ENCODE data around the gene CNTFR. TPM values are rescaled to one million over a fixed set of nuclear protein-coding genes. Genes with fewer than 3 reads are reported as not detected.

CNTFR gene
- total and polyA plus RNA-seq, 2 experiments from 2014 or later, result 0.73 to 1.9 TPM

GRCh38 chr9:34578241-34579103, 11.1 kb downstream of the CNTFR start (continued):
- no peak for TF ChIP-seq NANOG (IDR thresholded peaks at IDR 0.05; ENCODE audit: borderline replicate concordance)
- TF ChIP-seq REST (IDR thresholded peaks at IDR 0.05; ENCODE audit: unreplicated experiment), result no peak
- no peak for TF ChIP-seq CREB1 (CRISPR knock-in tag; IDR thresholded peaks at IDR 0.05; ENCODE audit: low read depth)

DNA sequence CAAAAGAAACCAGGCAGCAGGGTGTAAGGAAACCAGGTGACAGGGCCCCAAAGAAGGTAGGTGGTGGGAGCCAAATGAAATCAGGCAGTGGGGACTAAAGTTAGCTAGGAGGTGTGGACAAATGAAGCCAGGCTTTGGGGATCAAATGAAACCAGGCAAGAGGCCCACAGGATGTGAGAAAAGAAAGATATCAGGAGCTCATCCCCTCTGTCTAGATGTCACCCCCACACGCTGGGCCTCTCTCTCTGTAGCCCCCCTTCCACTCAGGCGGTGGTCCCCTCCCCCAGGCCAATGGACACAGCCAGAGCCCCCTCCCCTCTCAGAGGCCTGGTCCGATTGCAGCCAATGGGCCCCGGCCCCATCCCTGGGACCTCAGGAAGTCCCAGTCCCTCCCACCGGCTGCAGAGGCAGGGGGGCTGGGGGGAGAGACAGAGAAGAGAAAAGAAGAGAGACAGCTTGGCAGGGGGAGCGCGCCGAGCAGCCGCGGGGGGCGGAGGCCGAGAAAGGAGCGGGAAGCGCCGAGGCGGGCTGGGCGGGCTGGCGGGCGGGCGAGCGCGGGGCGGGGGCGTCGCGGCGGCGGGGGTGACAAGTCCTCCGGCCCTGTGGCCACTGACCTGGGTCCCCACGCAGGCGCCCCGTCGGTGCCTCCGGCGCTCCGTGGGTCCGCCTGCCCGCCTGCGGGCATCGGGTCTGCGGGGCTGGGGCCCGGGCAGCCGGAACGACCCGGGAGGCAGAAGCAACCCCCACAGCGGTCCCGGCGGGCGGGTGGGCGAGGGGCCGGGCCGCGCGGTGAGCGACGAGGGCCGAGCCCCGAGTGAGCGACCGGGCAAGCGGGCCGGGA, 11.9 kb downstream of the CNTFR start:
- Mint-ChIP-seq H3K36me3 (ENCODE audit: low read depth) (no peaks in the 10 kb centered on the region), H3K27me3 (ENCODE audit: insufficient read depth, low read depth, poor library complexity) (peaks cover 54% of the 10 kb centered on the region), H3K4me1 (peaks cover 54% of the 10 kb centered on the region), H3K9me3 (no peaks in the 10 kb centered on the region), H3K4me3 (peak overlapping the region; percentile 69), H3K27ac (no peak overlapping the region)
- DNase-seq (ENCODE audit: low spot score), result peak; percentile 81
- Histone ChIP-seq H3K27me3 (ENCODE audit: insufficient read depth) (peaks cover 71% of the 10 kb centered on the region), H3K4me2 (peak overlapping the region; percentile 90), H3K4me3 (peak overlapping the region; percentile 62), H4K20me1 (replicated peaks; ENCODE audit: insufficient read depth) (peaks cover 7% of the 10 kb centered on the region; the same call in 1 of the 2 replicates), H3K4me1 (ENCODE audit: insufficient read depth) (peaks cover 48% of the 10 kb centered on the region), H3K79me2 (replicated peaks; ENCODE audit: insufficient read depth) (no peaks in the 10 kb centered on the region), H3F3A (replicated peaks; ENCODE audit: low read depth) (peaks cover 11% of the 10 kb centered on the region; the same call in 1 of the 2 replicates), H3K9me2 (ENCODE audit: insufficient read depth) (no peaks in the 10 kb centered on the region), H2AFZ (peak overlapping the region; percentile 89; the same call in 1 of the 2 replicates), H3K36me3 (ENCODE audit: insufficient read depth) (no peaks in the 10 kb centered on the region), H3K27ac (ENCODE audit: low read depth) (no peak overlapping the region)
- TF ChIP-seq POLR2AphosphoS5 (IDR thresholded peaks at IDR 0.05; ENCODE audit: low read depth) (no peak), CTCF (conservative IDR thresholded peaks at IDR 0.05; ENCODE audit: low read depth in 2 of 2) (no peak), ZNF114 (CRISPR knock-in tag; IDR thresholded peaks at IDR 0.05) (no peak), JUNB (IDR thresholded peaks at IDR 0.05; ENCODE audit: unreplicated experiment) (no peak), EZH2 (IDR thresholded peaks at IDR 0.05; ENCODE audit: low read depth, unreplicated experiment) (no peak), STAT1 (IDR thresholded peaks at IDR 0.05; ENCODE audit: unreplicated experiment) (no peak)
- TF ChIP-seq, protein P1, sequence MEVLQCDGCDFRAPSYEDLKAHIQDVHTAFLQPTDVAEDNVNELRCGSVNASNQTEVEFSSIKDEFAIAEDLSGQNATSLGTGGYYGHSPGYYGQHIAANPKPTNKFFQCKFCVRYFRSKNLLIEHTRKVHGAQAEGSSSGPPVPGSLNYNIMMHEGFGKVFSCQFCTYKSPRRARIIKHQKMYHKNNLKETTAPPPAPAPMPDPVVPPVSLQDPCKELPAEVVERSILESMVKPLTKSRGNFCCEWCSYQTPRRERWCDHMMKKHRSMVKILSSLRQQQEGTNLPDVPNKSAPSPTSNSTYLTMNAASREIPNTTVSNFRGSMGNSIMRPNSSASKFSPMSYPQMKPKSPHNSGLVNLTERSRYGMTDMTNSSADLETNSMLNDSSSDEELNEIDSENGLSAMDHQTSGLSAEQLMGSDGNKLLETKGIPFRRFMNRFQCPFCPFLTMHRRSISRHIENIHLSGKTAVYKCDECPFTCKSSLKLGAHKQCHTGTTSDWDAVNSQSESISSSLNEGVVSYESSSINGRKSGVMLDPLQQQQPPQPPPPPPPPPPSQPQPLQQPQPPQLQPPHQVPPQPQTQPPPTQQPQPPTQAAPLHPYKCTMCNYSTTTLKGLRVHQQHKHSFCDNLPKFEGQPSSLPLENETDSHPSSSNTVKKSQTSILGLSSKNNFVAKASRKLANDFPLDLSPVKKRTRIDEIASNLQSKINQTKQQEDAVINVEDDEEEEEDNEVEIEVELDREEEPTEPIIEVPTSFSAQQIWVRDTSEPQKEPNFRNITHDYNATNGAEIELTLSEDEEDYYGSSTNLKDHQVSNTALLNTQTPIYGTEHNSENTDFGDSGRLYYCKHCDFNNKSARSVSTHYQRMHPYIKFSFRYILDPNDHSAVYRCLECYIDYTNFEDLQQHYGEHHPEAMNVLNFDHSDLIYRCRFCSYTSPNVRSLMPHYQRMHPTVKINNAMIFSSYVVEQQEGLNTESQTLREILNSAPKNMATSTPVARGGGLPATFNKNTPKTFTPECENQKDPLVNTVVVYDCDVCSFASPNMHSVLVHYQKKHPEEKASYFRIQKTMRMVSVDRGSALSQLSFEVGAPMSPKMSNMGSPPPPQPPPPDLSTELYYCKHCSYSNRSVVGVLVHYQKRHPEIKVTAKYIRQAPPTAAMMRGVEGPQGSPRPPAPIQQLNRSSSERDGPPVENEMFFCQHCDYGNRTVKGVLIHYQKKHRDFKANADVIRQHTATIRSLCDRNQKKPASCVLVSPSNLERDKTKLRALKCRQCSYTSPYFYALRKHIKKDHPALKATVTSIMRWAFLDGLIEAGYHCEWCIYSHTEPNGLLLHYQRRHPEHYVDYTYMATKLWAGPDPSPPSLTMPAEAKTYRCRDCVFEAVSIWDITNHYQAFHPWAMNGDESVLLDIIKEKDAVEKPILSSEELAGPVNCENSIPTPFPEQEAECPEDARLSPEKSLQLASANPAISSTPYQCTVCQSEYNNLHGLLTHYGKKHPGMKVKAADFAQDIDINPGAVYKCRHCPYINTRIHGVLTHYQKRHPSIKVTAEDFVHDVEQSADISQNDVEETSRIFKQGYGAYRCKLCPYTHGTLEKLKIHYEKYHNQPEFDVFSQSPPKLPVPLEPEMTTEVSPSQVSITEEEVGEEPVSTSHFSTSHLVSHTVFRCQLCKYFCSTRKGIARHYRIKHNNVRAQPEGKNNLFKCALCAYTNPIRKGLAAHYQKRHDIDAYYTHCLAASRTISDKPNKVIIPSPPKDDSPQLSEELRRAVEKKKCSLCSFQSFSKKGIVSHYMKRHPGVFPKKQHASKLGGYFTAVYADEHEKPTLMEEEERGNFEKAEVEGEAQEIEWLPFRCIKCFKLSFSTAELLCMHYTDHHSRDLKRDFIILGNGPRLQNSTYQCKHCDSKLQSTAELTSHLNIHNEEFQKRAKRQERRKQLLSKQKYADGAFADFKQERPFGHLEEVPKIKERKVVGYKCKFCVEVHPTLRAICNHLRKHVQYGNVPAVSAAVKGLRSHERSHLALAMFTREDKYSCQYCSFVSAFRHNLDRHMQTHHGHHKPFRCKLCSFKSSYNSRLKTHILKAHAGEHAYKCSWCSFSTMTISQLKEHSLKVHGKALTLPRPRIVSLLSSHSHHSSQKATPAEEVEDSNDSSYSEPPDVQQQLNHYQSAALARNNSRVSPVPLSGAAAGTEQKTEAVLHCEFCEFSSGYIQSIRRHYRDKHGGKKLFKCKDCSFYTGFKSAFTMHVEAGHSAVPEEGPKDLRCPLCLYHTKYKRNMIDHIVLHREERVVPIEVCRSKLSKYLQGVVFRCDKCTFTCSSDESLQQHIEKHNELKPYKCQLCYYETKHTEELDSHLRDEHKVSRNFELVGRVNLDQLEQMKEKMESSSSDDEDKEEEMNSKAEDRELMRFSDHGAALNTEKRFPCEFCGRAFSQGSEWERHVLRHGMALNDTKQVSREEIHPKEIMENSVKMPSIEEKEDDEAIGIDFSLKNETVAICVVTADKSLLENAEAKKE (CRISPR knock-in tag; IDR thresholded peaks at IDR 0.05), result no peak
- ATAC-seq, result peak; percentile 42

Measured in GM23338 (cell line).